Pancreas (tissue), 10 donors: Measurements from ENCODE around the gene RCCD1. TPM values are rescaled to one million over a fixed set of nuclear protein-coding genes. Genes with fewer than 3 reads are reported as not detected.

ENCODE experiments used
- ATAC-seq, 4 donors: fragments of 200-7000 bp; cut with Tn5 transposase; one replicate each; pipeline versions ENCODE4 v1.8.0 to v1.9.1; 2020; ENCODE audit warnings: mild to moderate bottlenecking in 4 of 4, moderate library complexity in 4 of 4
- DNase-seq, 6 donors: peaks; one replicate each; pipeline ENCODE4 v3.0.0-alpha.2; 2020
- FAIRE-seq: peaks from 2 replicates; lab custom pipeline; 2012; peaks lifted over from hg19 to GRCh38; lab: Jason Lieb, UNC
- H3K27ac ChIP-seq, 4 donors: fragments of 200-600 bp; sonication (generic); 1 replicate in 3 of 4; 2 replicates in 1 of 4; pipeline versions ENCODE4 v1.5.0 to v1.8.0; 2020
- H3K27me3 ChIP-seq, 4 donors: fragments of 200-600 bp; one replicate each; pipeline ENCODE4 v1.8.0; 2021
- H3K36me3 ChIP-seq, 3 donors: fragments of 200-600 bp; sonication (generic) in 1 of 3; one replicate each; pipeline versions ENCODE4 v1.5.0 to v1.8.0; 2020 to 2021
- H3K4me1 ChIP-seq, 3 donors: fragments of 200-600 bp; one replicate each; pipeline ENCODE4 v1.8.0; 2021
- H3K4me3 ChIP-seq, 4 donors: fragments of 200-600 bp; sonication (generic) in 2 of 4; one replicate each; pipeline versions ENCODE4 v1.5.0 to v1.8.0; 2020 to 2021
- H3K9me3 ChIP-seq, 4 donors: fragments of 200-600 bp; one replicate each; pipeline ENCODE4 v1.8.0; 2021
- WGBS, 2 donors: extraction: QIAGEN DNeasy Blood & Tissue Kit; methylation state at CpG; one replicate each; pipeline ENCODE4 v1.1.7; 2013; 5-methylcytosine and 5-hydroxymethylcytosine counted together
- intact Hi-C, 3 donors: fragments of 100-400 bp; cut with DNase I; formaldehyde crosslinking; loops; one replicate each; pipeline versions ENCODE4 v1.11.1 to v1.14.2; 2022
- polyA plus RNA-seq, 2 donors: library from polyadenylated mRNA; stranded (reverse); fragments of 200-250 nt; gene quantifications; one replicate each; pipeline ENCODE4 v1.2.3, GENCODE V29; 2013
- total RNA-seq, 6 donors: library from RNA; stranded (reverse); fragmentation: NEBNext Ultra II Directional in 4 of 6; extraction: Animal tissue kit (Norgen Biotek cat#: 25700) in 4 of 6; gene quantifications; one replicate each; pipeline versions ENCODE4 v1.2.1 to v1.2.4, GENCODE V29; 2021 to 2023
- TF ChIP-seq, protein P1 (sequence below), 4 donors: fragments of 200-600 bp; sonication (generic) in 3 of 4; IDR thresholded peaks; one replicate each; pipeline versions ENCODE4 v1.5.0 to v1.8.0; 2021; ENCODE audit warnings: antibody characterized with exemption in 4 of 4
- donor health status: healthy with polysubstance abuse.
- donor health status: DM: no; HTN: no; CAD: no; lungs with moderate emphysema.
- donor health status: DM: no; HTN: no; CAD: no.
- donor health status: control.
- donor health status: control.
- donor health status: Bipolar disorder and iron deficiency.
- donor health status: DM: yes; HTN: yes; CAD: no.
- donor health status: DM: no; HTN: no; CAD: no.
- donor health status: DM: no; HTN: no; CAD: no.
- donor health status: DM: yes; HTN: yes; CAD: no.

RCCD1 gene
- total and polyA plus RNA-seq, 8 donors = 6.6 to 12.2 (median 8.5) TPM

DNA sequence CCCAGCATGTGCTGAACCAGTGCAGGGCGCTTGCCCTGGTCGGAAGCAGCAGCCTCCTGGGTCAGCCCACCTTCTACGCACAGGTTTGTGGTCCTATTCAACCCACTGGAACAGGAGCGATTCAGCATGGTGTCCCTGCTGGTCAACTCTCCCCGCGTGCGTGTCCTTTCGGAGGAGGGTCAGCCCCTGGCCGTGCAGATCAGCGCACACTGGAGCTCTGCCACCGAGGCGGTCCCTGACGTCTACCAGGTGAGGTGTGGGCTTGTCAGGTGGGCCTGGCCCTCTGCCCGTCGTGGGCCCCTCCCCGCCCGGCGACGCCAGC is 43.4 kb upstream of the RCCD1 start:
- no peak overlapping the region for H3K27ac ChIP-seq
- no peaks in the 10 kb centered on the region for H3K9me3 ChIP-seq
- no peak for FAIRE-seq
- H3K4me1 ChIP-seq = peaks cover 0 to 10% (median 8%) of the 10 kb centered on the region in 3 donors
- no peak for ATAC-seq
- no peak overlapping the region for H3K4me3 ChIP-seq
- no peaks in the 10 kb centered on the region for H3K27me3 ChIP-seq
- intact Hi-C loops = no loop called here
- TF ChIP-seq, protein P1, sequence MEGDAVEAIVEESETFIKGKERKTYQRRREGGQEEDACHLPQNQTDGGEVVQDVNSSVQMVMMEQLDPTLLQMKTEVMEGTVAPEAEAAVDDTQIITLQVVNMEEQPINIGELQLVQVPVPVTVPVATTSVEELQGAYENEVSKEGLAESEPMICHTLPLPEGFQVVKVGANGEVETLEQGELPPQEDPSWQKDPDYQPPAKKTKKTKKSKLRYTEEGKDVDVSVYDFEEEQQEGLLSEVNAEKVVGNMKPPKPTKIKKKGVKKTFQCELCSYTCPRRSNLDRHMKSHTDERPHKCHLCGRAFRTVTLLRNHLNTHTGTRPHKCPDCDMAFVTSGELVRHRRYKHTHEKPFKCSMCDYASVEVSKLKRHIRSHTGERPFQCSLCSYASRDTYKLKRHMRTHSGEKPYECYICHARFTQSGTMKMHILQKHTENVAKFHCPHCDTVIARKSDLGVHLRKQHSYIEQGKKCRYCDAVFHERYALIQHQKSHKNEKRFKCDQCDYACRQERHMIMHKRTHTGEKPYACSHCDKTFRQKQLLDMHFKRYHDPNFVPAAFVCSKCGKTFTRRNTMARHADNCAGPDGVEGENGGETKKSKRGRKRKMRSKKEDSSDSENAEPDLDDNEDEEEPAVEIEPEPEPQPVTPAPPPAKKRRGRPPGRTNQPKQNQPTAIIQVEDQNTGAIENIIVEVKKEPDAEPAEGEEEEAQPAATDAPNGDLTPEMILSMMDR (IDR thresholded peaks at IDR 0.05) = no peak
- H3K36me3 ChIP-seq = peaks cover 13 to 83% (median 54%) of the 10 kb centered on the region in 3 donors
- 90 to 92% methylated on average over 19 of the region's 19 CpGs for WGBS, 2 donors
- DNase-seq = peak in 1 of 6 donors; percentile 63

DNA sequence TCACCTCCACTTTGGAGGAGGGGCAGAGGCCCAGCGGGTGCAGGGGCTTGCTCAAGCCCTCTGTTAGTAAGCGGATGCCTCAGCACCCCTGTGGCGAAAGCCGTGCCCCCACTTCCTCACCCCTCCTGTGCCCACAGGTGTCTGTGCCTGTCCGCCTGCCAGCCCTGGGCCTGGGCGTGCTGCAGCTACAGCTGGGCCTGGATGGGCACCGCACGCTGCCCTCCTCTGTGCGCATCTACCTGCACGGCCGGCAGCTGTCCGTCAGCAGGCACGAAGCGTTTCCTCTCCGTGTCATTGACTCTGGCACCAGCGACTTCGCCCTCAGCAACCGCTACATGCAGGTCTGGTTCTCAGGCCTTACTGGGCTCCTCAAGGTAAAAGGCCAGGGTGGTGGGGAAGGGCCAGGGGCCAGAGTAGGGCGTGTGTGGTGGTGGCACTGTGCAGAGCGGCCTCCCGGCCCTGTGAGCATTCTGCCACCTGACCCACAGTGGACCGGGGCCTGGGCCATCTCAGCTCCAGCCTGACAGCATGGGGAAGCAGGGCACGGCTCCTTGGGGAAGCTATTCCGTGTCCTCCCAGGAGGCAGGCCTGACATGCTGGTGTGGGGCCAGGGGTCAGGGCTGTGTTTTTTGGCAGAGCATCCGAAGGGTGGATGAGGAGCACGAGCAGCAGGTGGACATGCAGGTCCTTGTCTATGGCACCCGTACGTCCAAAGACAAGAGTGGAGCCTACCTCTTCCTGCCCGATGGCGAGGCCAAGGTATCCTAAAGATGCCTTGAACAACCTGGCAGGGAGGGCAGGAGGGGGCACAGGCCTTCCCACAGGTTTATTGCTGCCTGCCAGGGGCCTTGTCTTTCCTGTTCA is 42.5 kb upstream of the RCCD1 start:
- no peak for FAIRE-seq
- Histone ChIP-seq H3K4me1 (peaks cover 0 to 1% (median 0%) of the 10 kb centered on the region in 3 donors), H3K27me3 (no peaks in the 10 kb centered on the region), H3K36me3 (peaks cover 13 to 83% (median 56%) of the 10 kb centered on the region in 3 donors), H3K27ac (no peak overlapping the region), H3K9me3 (no peaks in the 10 kb centered on the region), H3K4me3 (no peak overlapping the region)
- TF ChIP-seq, protein P1 (IDR thresholded peaks at IDR 0.05) = no peak
- DNase-seq = peak in 1 of 6 donors; percentile 61
- WGBS, 2 donors = 92 to 94% methylated on average over 30 of the region's 30 CpGs
- ATAC-seq = no peak
- intact Hi-C loops = no loop called here

GRCh38 chr15:90912770-90913075 is 42.0 kb upstream of the RCCD1 start:
- Histone ChIP-seq H3K27me3 (no peaks in the 10 kb centered on the region), H3K27ac (no peak overlapping the region), H3K4me3 (no peak overlapping the region), H3K36me3 (peaks cover 13 to 87% (median 52%) of the 10 kb centered on the region in 3 donors), H3K9me3 (no peaks in the 10 kb centered on the region), H3K4me1 (no peaks in the 10 kb centered on the region)
- intact Hi-C loops = no loop called here
- DNase-seq (no peak), ATAC-seq (no peak), FAIRE-seq (no peak)
- 92 to 96% methylated on average over 7 of the region's 7 CpGs for WGBS, 2 donors
- TF ChIP-seq, protein P1 (IDR thresholded peaks at IDR 0.05) = no peak

- peaks cover 13 to 94% (median 59%) of the 10 kb centered on the region in 3 donors for H3K36me3 ChIP-seq
- no peaks in the 10 kb centered on the region for H3K9me3 ChIP-seq
- no peak for ATAC-seq
- H3K27me3 ChIP-seq = no peaks in the 10 kb centered on the region
- TF ChIP-seq, protein P1 (IDR thresholded peaks at IDR 0.05) = no peak
- FAIRE-seq = no peak
- intact Hi-C loops = no loop called here
- H3K4me1 ChIP-seq = no peaks in the 10 kb centered on the region
- H3K27ac ChIP-seq = no peak overlapping the region
- 88 to 89% methylated on average over 12 of the region's 12 CpGs for whole genome bisulfite sequencing, 2 donors
- no peak for DNase-seq
- H3K4me3 ChIP-seq = no peak overlapping the region
Measured at GRCh38 chr15:90913398-90913944, 41.2 kb upstream of the RCCD1 start.
